Left kidney (tissue), 2 donors: ENCODE measurements around the gene SEC24C. TPM values are rescaled to one million over a fixed set of nuclear protein-coding genes. Genes with fewer than 3 reads are reported as not detected.
"Not testable (repeated sequence)": the region's sequence is repeated elsewhere in the genome, so short reads cannot be mapped to it uniquely, and the experiment has no call there.

Source experiments
- DNase-seq: peaks from one replicate; pipeline ENCODE4 v3.0.0-alpha.2; 2013
- polyA plus RNA-seq: library from polyadenylated mRNA; unstranded; fragments of 120-200 nt; gene quantifications from one replicate; pipeline ENCODE4 v1.2.1, GENCODE V29; 2013; ENCODE audit not compliant: insufficient read length

SEC24C gene
- polyA plus RNA-seq, 1 donor = 70.2 TPM

GRCh38 chr10:73790886-73791625 is 46.9 kb downstream of the SEC24C start:
- DNase-seq = no peak

DNA sequence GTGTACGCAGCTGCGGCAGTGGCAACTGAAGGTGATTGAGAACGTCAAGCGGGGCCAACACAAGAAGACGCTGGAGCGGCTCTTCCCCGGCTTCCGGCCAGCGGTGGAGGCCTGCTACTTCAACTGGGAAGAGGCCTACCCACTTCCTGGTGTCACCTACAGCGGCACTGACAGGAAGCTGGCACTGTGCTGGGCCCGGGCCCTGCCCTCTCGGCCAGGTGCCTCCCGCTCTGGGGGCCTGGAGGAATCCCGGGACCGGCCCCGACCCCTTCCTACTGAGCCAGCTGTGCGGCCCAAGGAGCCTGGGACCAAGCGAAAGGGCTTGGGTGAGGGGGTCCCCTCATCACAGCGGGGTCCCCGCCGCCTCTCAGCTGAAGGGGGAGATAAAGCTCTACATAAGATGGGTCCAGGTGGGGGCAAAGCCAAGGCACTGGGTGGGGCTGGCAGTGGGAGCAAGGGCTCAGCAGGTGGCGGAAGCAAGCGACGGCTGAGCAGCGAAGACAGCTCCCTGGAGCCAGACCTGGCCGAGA is 47.8 kb downstream of the SEC24C start:
- no peak for DNase-seq

GRCh38 chr10:73793456-73793855 is 49.3 kb downstream of the SEC24C start:
- no peak for DNase-seq

GRCh38 chr10:73795491-73795890 is 51.3 kb downstream of the SEC24C start:
- DNase-seq = not testable (repeated sequence)

GRCh38 chr10:73796035-73796434 is 51.9 kb downstream of the SEC24C start:
- not testable (repeated sequence) for DNase-seq

DNA sequence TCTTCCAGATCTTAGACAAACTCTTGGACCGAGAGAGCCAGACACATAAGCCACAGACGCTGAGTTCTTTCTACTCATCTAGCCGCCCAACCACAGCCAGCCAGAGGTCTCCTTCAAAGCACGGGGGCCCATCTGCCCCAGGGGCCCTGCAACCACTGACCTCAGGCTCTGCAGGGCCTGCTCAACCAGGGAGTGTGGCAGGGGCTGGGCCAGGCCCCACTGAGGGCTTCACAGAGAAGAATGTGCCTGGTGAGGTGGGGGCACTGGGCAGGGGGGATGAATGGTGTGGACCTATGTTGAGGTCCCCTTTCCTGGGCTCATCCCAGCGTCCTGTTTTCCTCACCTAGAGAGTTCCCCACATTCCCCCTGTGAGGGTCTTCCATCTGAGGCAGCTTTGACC is 52.6 kb downstream of the SEC24C start:
- DNase-seq = no peak

DNA sequence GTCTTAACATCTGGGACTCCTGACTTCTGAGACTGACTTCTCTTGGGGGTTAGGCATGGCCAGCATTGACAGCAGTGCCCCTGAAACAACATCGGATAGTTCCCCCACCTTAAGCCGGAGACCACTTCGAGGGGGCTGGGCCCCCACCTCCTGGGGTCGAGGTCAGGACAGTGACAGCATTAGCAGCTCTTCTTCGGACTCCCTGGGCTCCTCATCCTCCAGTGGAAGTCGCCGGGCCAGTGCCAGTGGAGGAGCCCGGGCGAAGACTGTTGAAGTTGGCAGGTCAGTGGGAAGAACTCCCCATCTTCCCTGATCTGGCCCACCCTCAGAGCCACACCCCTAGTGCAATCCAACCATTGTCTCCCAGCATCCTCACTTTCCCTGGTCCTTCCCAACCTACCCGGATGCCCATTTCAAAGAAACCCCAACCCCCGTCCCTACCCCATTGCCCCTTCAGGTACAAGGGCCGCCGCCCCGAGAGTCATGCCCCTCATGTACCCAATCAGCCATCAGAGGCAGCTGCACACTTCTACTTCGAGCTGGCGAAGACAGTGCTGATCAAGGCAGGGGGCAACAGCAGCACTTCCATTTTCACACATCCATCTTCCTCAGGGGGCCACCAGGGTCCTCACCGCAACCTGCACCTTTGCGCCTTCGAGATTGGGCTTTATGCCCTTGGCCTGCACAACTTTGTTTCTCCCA is 53.3 kb downstream of the SEC24C start:
- no peak for DNase-seq

- no peak for DNase-seq
Measured at GRCh38 chr10:73798087-73798486, 53.9 kb downstream of the SEC24C start.

GRCh38 chr10:73798927-73799560 is 54.9 kb downstream of the SEC24C start:
- no peak for DNase-seq

DNA sequence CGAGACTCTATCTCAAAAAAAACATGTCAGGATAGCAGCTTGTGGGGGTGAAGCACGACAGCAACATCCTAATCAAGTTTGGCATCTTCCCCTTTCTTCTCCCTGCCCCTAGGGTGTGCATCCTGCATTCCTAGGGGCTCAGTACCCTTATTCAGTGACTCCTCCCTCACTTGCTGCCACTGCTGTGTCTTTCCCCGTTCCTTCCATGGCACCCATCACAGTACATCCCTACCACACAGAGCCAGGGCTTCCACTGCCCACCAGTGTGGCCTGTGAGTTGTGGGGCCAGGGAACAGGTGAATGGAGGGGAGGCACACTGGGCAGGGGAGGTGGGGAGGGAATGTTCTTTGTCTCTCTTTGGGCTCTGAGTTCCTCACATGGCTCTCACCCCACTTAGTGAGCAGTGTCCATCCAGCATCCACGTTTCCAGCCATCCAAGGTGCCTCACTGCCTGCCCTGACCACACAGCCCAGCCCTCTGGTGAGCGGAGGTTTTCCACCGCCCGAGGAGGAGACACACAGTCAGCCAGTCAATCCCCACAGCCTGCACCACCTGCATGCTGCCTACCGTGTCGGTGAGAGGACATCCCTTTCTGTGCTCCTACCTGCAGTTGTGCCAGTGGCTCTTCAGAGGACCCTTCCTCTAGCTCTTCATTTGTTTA is 55.9 kb downstream of the SEC24C start:
- DNase-seq = no peak

DNA sequence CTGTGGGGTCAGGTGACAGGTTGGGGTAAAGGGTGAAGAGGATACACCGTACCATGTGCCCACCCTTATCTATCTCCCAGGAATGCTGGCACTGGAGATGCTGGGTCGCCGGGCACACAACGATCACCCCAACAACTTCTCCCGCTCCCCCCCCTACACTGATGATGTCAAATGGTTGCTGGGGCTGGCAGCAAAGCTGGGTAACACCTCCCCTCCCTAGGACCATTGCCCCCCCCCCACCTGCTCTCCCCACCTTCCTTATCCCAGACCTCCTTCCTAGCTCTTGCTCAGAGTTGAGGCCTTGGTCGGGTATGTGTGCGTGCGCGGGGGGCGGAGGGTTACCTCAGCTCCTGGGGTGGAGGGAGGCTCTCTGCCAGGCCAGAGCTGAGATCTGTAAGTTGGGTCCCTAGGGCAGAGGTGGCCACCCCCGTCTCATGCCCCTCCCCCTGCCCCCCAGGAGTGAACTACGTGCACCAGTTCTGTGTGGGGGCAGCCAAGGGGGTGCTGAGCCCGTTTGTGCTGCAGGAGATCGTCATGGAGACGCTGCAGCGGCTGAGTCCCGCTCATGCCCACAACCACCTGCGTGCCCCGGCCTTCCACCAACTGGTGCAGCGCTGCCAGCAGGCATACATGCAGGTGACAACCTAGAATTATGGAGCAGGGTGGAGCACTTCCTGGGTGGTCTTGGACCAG is 56.5 kb downstream of the SEC24C start:
- DNase-seq = no peak

- no peak for DNase-seq
Measured at GRCh38 chr10:73801253-73801590, 57.0 kb downstream of the SEC24C start.

DNA sequence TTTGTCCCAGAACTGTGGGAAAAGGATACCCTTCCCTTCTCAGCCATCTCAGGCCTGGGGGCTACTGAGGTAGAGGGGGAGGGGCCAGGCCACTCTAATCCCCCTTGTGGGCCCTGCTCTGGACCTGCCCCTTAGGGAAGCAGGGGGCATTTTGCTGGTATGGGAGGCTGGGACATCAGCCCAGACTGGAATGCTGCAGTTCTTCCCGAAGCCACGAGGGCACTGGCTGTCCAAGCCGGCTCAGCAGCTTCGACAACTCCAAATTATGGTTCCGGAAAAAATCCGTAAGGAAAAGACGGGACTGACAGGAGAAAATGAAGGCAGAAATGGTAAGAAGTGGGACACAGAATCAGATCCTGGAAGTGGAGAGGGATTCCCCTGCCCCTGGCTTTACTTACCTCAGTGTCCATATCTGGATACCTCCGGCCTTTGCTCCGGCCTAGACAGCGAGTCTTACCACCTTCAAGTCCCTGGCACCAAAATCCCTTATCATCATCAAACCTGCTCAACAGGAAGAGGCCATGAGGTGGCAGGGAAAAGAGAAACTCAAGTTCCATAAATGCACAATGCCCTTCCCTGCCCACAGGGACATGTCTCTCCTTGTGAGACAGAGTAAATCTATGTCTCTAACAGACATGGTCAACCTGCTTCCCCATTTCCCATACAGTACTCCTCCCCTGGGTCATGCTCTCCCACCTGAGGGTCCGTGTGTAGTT is 58.3 kb downstream of the SEC24C start:
- DNase-seq = no peak

GRCh38 chr10:73803680-73804286 is 59.6 kb downstream of the SEC24C start:
- DNase-seq = no peak

DNA sequence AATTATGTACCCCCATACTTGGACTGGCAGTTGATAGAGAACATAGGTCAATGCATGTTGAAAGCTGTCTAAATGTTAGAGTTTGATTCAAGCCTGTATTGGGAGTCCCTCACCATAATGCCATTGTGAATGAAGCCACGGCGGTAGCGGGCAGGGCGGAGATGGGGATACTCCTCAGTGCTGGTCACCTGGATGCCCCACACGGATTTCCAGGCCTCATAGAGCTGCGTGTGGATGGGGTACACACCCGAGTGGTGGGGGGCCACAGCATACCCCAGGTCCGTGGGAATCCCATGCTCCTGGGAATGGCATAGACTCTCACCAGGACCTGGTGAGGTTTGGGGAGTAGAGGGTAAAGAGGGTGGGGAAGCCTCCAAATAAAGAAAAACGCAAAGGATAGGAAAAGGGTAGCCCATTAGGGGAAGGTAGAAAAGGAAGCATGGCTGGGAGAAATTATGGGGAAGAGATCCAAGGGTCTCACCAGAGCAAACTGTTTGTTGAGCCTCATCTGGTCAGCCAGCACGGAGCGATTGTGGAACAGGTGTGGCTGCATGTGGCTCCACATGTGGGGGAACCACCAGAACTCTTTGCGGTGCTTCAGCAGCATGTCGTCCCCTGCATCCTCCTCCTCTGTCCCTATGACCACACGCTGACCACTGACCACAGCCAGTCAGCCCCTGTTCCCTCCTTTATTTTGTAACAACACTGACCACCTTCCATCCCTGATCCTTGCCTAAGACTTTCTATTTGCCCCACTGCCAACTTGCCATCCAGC is 62.2 kb downstream of the SEC24C start:
- no peak for DNase-seq

DNA sequence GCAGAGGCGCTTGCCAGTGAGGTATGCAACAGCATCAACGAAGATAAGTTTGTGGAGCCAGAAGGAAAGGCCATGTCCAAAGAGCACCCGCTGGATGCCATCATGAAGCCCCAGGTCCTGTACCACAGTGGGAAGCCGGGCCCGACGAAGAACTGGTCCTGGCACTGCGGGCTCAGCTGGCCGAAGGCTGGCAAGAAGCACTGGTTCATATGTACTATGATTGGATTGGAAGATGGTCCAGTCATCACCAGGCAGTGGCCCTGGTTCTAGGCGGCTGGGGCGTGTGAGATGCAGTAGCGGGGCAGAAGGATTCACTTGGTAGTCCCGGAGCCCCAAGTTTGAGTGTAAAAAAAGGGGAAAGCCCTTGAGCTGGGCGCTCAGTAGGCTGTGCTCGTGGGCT is 63.3 kb downstream of the SEC24C start:
- DNase-seq = no peak

DNA sequence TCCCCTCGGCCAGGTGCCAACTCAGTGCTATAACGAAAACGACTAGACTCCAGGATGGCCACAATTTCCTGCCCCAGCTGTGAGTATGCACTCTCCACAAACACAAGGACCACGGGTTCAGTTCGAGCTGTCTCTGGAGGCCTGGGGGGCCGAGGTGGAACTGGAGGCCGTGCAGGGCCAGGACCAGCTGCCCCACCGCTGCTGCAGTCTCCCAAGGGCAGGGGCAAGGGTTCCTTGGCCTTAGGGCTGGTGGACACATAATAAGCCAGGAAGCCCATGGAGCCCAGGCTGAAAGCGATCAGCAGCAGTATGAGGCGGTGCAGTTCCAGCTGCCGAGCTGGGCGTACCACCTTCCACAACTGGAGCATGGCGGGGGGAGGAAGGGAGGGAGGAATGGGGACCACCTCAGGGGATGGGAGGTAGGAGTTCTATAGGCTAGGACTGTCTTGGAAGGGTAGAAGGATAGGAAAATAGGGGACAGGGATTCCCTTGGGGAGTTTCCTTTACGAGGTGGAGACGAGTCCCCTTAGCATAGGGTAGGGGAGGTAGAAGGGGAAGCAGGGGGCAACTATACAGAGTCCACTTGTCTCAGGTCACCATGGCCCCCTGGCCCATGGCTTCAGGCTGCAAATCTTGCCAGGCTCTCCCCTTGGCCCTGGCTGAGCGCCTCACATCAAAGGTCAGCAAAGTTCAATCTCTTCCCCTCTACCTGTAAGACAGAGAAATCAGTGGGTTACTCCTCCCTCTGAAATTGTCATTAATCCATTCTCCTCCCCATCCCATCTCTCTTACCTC is 64.0 kb downstream of the SEC24C start:
- DNase-seq = no peak

DNA sequence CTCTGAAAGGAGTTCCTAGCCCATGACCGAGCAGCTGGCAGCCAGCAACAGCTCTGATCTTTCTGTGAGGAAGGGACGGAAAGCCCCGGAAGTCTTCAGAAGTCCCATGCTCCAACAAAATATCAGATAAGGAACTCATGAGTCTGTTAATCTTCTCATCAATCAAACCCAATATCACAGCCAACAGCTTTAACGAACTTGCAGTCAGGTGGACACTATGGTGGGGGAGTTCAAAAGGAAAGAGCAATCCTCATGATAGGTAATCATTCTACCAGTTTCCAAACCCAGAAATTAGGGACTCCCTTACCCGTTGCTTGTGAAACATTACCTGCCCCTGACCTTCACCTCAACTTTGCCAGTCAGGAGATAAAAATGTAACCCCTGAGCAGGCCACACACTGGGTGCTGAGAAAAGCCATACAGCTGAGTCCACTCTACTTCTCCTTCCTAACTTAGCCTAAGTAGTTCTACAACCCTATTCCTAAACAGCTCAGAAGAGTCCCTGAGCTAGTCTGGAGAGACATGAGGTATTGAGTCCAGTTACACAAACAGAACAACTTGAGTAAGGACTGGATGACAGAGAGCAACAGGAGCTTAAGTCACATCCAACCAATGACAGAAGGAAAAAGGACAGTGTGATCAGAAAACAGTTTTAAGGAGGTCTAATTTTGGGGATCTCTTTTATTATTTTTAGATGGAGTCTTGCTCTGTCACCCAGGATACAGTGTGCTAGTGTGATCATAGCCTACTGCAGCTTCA is 65.1 kb downstream of the SEC24C start:
- DNase-seq = no peak
